Liver (tissue), 9 donors: ENCODE measurements around the gene DNAH6. TPM values are rescaled to one million over a fixed set of nuclear protein-coding genes. Genes with fewer than 3 reads are reported as not detected.

ENCODE experiments used
- DNase-seq: peaks from one replicate; pipeline ENCODE4 v3.0.0-alpha.2; 2017; ENCODE audit warnings: low spot score
- H3K27ac ChIP-seq, 2 donors: one replicate each; pipeline ENCODE4 v1.7.0; 2013; ENCODE audit warnings: inconsistent platforms in 2 of 2, low read length in 2 of 2, control low read depth in 1 of 2, low read depth in 1 of 2, mild to moderate bottlenecking in 1 of 2
- H3K27me3 ChIP-seq, 4 donors: one replicate each; pipeline versions ENCODE4 v1.6.1 to v1.7.0; 2013; ENCODE audit warnings: low read length in 3 of 4, inconsistent platforms in 1 of 4, mild to moderate bottlenecking in 1 of 4, moderate library complexity in 1 of 4; ENCODE audit not compliant: control insufficient read depth in 4 of 4, insufficient read depth in 4 of 4
- H3K36me3 ChIP-seq, 4 donors: one replicate each; pipeline versions ENCODE4 v1.6.1 to v1.7.0; 2013; ENCODE audit warnings: low read length in 3 of 4, mild to moderate bottlenecking in 3 of 4, low read depth in 1 of 4, moderate library complexity in 1 of 4; ENCODE audit not compliant: control insufficient read depth in 4 of 4, insufficient read depth in 3 of 4
- H3K4me1 ChIP-seq, 4 donors: one replicate each; pipeline versions ENCODE4 v1.6.1 to v1.7.0; 2013; ENCODE audit warnings: low read length in 3 of 4, mild to moderate bottlenecking in 3 of 4, moderate library complexity in 1 of 4; ENCODE audit not compliant: control insufficient read depth in 4 of 4, insufficient read depth in 4 of 4
- H3K4me3 ChIP-seq, 3 donors: one replicate each; pipeline versions ENCODE4 v1.6.1 to v1.7.0; 2013; ENCODE audit warnings: low read length in 3 of 3, control low read depth in 1 of 3, low read depth in 1 of 3, mild to moderate bottlenecking in 1 of 3
- H3K9ac ChIP-seq, 2 donors: one replicate each; pipeline ENCODE4 v1.7.0; 2013; ENCODE audit warnings: low read length in 2 of 2, mild to moderate bottlenecking in 2 of 2, moderate library complexity in 2 of 2, control low read depth in 1 of 2, low read depth in 1 of 2
- H3K9me3 ChIP-seq, 4 donors: one replicate each; pipeline versions ENCODE4 v1.6.1 to v1.7.0; 2013; ENCODE audit warnings: low read length in 3 of 4; ENCODE audit not compliant: control insufficient read depth in 4 of 4
- EGR1 ChIP-seq, 2 donors: IDR thresholded peaks; 2 replicates each; pipeline ENCODE4 v1.6.1; 2016 to 2018; ENCODE audit warnings: antibody characterized with exemption in 2 of 2, low read depth in 2 of 2
- FOXA1 ChIP-seq: IDR thresholded peaks from 2 replicates; pipeline ENCODE4 v1.6.1; 2016; ENCODE audit warnings: antibody characterized with exemption
- FOXA2 ChIP-seq: IDR thresholded peaks from 2 replicates; pipeline ENCODE4 v1.6.1; 2016; ENCODE audit warnings: antibody characterized with exemption
- GABPA ChIP-seq, 2 donors: IDR thresholded peaks in 1 of 2; conservative IDR thresholded peaks in 1 of 2; 2 replicates each; pipeline ENCODE4 v1.6.1; 2016; ENCODE audit warnings: antibody characterized with exemption in 2 of 2, mild to moderate bottlenecking in 1 of 2, moderate library complexity in 1 of 2
- HNF4A ChIP-seq, 2 donors: conservative IDR thresholded peaks; 2 replicates each; pipeline ENCODE4 v1.6.1; 2016; ENCODE audit warnings: antibody characterized with exemption in 2 of 2, mild to moderate bottlenecking in 2 of 2
- HNF4G ChIP-seq: IDR thresholded peaks from 2 replicates; pipeline ENCODE4 v1.6.1; 2016; ENCODE audit warnings: antibody characterized with exemption
- NR2F2 ChIP-seq: IDR thresholded peaks from 2 replicates; pipeline ENCODE4 v1.6.1; 2016; ENCODE audit warnings: antibody characterized with exemption
- RAD21 ChIP-seq, 2 donors: IDR thresholded peaks; 2 replicates each; pipeline ENCODE4 v1.6.1; 2016; ENCODE audit warnings: antibody characterized with exemption in 2 of 2, mild to moderate bottlenecking in 2 of 2
- RXRA ChIP-seq, 2 donors: IDR thresholded peaks; 2 replicates each; pipeline ENCODE4 v1.6.1; 2017 to 2018; ENCODE audit warnings: antibody characterized with exemption in 2 of 2, mild to moderate bottlenecking in 1 of 2
- SP1 ChIP-seq: IDR thresholded peaks from 2 replicates; pipeline ENCODE4 v1.6.1; 2018; ENCODE audit warnings: antibody characterized with exemption, mild to moderate bottlenecking
- TAF1 ChIP-seq: conservative IDR thresholded peaks from 2 replicates; pipeline ENCODE4 v1.6.1; 2016; ENCODE audit warnings: antibody characterized with exemption, mild to moderate bottlenecking
- YY1 ChIP-seq: IDR thresholded peaks from 2 replicates; pipeline ENCODE4 v1.6.1; 2016; ENCODE audit warnings: antibody characterized with exemption, mild to moderate bottlenecking
- WGBS: extraction: QIAGEN DNeasy Blood & Tissue Kit; methylation state at CpG from one replicate; pipeline ENCODE4 v1.1.7; 2013; 5-methylcytosine and 5-hydroxymethylcytosine counted together
- polyA plus RNA-seq, 2 donors: library from polyadenylated mRNA; stranded (reverse) in 1 of 2; unstranded in 1 of 2; fragments of 200-250 nt in 1 of 2; fragments of >200 nt in 1 of 2; fragmentation: Nextera tagmentation in 1 of 2; extraction: Ambion mirVana in 1 of 2; gene quantifications; one replicate each; pipeline versions ENCODE4 v1.2.1 to v1.2.3, GENCODE V29; 2013 to 2015
- total RNA-seq, 2 donors: library from RNA; depleted of rRNA; stranded (reverse); fragments of >200 nt; gene quantifications; one replicate each; pipeline ENCODE4 v1.2.3, GENCODE V29; 2014
- TF ChIP-seq, protein P1 (sequence below): IDR thresholded peaks from 2 replicates; pipeline ENCODE4 v1.6.1; 2016; ENCODE audit warnings: antibody characterized with exemption
- TF ChIP-seq, protein P2 (sequence below): IDR thresholded peaks from 2 replicates; pipeline ENCODE4 v1.6.1; 2016; ENCODE audit warnings: antibody characterized with exemption
- TF ChIP-seq, protein P3 (sequence below): IDR thresholded peaks from 2 replicates; pipeline ENCODE4 v1.6.1; 2016; ENCODE audit warnings: antibody characterized with exemption
- TF ChIP-seq, protein P4 (sequence below): IDR thresholded peaks from 2 replicates; pipeline ENCODE4 v1.6.1; 2016; ENCODE audit warnings: antibody characterized with exemption, mild to moderate bottlenecking
- TF ChIP-seq, protein P5 (sequence below): fragments of 150-350 bp; IDR thresholded peaks from 2 replicates; pipeline ENCODE4 v1.5.1; 2017; ENCODE audit warnings: improper control_type of control experiment, low read depth, low read length; ENCODE audit not compliant: missing input control
- donor health status: healthy.
- donor health status: healthy.
- donor health status: healthy.
- donor health status: healthy.
- donor health status: healthy.

Gene DNAH6
- total and polyA plus RNA-seq, 4 donors: 0.32 to 1.6 (median 0.59) TPM

DNA sequence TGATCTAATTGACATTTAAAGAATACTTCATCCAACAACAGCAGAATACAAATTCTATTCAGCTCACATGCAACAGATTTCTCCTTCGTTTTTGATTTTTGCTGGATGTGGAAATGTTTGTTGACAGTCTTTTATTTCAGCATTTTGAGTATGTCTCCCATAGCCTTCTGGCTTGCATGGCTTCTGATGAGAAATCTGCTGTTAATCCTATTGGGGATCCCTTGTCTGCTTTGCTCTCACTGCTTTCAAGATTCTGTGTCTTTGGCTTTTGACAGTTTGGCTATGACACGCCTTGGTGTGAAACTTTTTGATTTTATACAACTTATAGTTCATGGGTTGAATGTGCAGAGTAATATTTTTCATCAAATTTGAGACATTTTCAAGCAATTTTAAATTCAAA, 319.9 kb downstream of the DNAH6 start:
- Histone ChIP-seq H3K4me1 (peaks cover 0 to 6% (median 5%) of the 10 kb centered on the region in 4 donors), H3K9me3 (peaks cover 0 to 7% (median 2%) of the 10 kb centered on the region in 4 donors), H3K9ac (no peak overlapping the region), H3K27me3 (no peaks in the 10 kb centered on the region), H3K36me3 (no peaks in the 10 kb centered on the region), H3K4me3 (no peak overlapping the region), H3K27ac (no peak overlapping the region)
- WGBS: 82% methylated on average over 2 of the region's 2 CpGs
- no peak for DNase-seq
- TF ChIP-seq HNF4A (conservative IDR thresholded peaks at IDR 0.05): no peak
- no peak for TF ChIP-seq HNF4G
- no peak for TF ChIP-seq EGR1 (IDR thresholded peaks at IDR 0.05; ENCODE audit: low read depth in 2 of 2)
- TF ChIP-seq, protein P1, sequence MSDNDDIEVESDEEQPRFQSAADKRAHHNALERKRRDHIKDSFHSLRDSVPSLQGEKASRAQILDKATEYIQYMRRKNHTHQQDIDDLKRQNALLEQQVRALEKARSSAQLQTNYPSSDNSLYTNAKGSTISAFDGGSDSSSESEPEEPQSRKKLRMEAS: no peak
- TF ChIP-seq FOXA2: no peak
- no peak for TF ChIP-seq FOXA1
- no peak for TF ChIP-seq RXRA (IDR thresholded peaks at IDR 0.05)
- TF ChIP-seq, protein P2, sequence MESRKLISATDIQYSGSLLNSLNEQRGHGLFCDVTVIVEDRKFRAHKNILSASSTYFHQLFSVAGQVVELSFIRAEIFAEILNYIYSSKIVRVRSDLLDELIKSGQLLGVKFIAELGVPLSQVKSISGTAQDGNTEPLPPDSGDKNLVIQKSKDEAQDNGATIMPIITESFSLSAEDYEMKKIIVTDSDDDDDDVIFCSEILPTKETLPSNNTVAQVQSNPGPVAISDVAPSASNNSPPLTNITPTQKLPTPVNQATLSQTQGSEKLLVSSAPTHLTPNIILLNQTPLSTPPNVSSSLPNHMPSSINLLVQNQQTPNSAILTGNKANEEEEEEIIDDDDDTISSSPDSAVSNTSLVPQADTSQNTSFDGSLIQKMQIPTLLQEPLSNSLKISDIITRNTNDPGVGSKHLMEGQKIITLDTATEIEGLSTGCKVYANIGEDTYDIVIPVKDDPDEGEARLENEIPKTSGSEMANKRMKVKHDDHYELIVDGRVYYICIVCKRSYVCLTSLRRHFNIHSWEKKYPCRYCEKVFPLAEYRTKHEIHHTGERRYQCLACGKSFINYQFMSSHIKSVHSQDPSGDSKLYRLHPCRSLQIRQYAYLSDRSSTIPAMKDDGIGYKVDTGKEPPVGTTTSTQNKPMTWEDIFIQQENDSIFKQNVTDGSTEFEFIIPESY: no peak
- no peak for TF ChIP-seq YY1
- TF ChIP-seq TAF1: no peak
- no peak for TF ChIP-seq NR2F2
- TF ChIP-seq, protein P3, sequence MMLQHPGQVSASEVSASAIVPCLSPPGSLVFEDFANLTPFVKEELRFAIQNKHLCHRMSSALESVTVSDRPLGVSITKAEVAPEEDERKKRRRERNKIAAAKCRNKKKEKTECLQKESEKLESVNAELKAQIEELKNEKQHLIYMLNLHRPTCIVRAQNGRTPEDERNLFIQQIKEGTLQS: no peak
- TF ChIP-seq SP1: no peak
- TF ChIP-seq, protein P4, sequence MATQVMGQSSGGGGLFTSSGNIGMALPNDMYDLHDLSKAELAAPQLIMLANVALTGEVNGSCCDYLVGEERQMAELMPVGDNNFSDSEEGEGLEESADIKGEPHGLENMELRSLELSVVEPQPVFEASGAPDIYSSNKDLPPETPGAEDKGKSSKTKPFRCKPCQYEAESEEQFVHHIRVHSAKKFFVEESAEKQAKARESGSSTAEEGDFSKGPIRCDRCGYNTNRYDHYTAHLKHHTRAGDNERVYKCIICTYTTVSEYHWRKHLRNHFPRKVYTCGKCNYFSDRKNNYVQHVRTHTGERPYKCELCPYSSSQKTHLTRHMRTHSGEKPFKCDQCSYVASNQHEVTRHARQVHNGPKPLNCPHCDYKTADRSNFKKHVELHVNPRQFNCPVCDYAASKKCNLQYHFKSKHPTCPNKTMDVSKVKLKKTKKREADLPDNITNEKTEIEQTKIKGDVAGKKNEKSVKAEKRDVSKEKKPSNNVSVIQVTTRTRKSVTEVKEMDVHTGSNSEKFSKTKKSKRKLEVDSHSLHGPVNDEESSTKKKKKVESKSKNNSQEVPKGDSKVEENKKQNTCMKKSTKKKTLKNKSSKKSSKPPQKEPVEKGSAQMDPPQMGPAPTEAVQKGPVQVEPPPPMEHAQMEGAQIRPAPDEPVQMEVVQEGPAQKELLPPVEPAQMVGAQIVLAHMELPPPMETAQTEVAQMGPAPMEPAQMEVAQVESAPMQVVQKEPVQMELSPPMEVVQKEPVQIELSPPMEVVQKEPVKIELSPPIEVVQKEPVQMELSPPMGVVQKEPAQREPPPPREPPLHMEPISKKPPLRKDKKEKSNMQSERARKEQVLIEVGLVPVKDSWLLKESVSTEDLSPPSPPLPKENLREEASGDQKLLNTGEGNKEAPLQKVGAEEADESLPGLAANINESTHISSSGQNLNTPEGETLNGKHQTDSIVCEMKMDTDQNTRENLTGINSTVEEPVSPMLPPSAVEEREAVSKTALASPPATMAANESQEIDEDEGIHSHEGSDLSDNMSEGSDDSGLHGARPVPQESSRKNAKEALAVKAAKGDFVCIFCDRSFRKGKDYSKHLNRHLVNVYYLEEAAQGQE: no peak
- TF ChIP-seq GABPA (IDR thresholded peaks at IDR 0.05 in 1 of 2, conservative IDR thresholded peaks at IDR 0.05 in 1 of 2): no peak
- TF ChIP-seq, protein P5, sequence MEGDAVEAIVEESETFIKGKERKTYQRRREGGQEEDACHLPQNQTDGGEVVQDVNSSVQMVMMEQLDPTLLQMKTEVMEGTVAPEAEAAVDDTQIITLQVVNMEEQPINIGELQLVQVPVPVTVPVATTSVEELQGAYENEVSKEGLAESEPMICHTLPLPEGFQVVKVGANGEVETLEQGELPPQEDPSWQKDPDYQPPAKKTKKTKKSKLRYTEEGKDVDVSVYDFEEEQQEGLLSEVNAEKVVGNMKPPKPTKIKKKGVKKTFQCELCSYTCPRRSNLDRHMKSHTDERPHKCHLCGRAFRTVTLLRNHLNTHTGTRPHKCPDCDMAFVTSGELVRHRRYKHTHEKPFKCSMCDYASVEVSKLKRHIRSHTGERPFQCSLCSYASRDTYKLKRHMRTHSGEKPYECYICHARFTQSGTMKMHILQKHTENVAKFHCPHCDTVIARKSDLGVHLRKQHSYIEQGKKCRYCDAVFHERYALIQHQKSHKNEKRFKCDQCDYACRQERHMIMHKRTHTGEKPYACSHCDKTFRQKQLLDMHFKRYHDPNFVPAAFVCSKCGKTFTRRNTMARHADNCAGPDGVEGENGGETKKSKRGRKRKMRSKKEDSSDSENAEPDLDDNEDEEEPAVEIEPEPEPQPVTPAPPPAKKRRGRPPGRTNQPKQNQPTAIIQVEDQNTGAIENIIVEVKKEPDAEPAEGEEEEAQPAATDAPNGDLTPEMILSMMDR: no peak
- no peak for TF ChIP-seq RAD21 (IDR thresholded peaks at IDR 0.05)
